GM18870 (cell line): ENCODE measurements around the gene ATRNL1.

Experiments
- ATAC-seq: cut with Tn5 transposase; IDR thresholded peaks from one replicate; pipeline ENCODE4 v1.9.1; 2021; ENCODE audit warnings: moderate library complexity; ENCODE audit not compliant: unreplicated experiment

Gene ATRNL1

GRCh38 chr10:115936926-115937767 lies 844.0 kb downstream of the ATRNL1 start:
- ATAC-seq, result no peak

GRCh38 chr10:115937768-115938056 lies 844.5 kb downstream of the ATRNL1 start:
- no peak for ATAC-seq

DNA sequence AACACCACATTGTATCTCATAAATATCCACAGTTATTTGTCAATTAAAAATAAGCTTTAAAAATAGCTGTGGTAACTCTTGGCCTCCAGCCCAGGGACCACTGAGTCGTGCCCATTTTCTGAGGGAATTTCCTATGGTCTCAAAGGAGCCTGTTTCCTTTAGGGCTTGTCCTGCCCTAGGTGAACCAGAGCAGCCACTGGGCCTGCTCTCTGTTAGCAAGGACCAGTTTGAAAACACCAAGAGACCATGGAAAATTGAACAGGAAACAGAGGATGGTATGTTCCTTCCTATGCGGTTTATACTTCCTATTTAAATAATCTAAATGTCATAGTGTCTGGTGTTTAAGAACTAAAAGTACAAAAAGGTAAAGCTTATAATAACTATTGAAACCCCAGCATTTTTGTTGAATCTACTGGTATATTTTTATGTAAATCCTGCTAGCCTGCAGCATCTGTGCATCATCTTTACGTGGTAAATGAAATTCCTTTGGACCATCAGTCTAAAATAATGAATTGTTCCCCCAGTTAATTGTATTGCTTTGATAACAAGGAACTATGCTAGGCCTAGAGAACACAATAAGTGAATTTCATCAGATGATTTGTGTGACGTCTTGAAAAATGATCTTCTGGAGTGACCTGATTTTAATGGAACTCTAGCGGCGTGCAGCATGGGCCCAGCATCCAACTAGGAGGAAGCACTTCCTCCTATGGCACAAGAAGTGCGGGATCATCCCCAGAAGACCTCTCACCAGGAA lies 846.1 kb downstream of the ATRNL1 start:
- ATAC-seq, result no peak

- no peak for ATAC-seq
Measured at GRCh38 chr10:115941361-115941771, 848.2 kb downstream of the ATRNL1 start.

GRCh38 chr10:115942101-115942500 lies 848.9 kb downstream of the ATRNL1 start:
- ATAC-seq, result no peak

DNA sequence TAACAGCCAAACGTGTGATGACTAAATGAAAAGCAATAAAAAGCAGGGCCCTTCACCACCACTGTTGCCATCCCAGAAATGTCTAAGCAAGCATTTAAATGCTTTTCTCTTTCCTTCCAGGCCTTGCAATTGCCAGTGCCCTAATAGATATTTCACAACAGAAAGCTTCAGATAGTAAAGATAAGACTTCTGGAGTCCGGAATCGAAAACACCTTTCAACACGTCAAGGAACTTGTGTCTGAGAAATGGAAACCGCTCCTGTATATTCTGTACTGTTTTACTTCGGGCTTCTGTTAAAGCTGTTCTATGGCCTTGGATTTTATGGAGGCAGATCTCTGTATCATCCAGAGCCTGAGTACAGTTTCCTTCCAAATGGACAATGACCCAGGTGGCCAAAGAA lies 851.4 kb downstream of the ATRNL1 start:
- no peak for ATAC-seq

DNA sequence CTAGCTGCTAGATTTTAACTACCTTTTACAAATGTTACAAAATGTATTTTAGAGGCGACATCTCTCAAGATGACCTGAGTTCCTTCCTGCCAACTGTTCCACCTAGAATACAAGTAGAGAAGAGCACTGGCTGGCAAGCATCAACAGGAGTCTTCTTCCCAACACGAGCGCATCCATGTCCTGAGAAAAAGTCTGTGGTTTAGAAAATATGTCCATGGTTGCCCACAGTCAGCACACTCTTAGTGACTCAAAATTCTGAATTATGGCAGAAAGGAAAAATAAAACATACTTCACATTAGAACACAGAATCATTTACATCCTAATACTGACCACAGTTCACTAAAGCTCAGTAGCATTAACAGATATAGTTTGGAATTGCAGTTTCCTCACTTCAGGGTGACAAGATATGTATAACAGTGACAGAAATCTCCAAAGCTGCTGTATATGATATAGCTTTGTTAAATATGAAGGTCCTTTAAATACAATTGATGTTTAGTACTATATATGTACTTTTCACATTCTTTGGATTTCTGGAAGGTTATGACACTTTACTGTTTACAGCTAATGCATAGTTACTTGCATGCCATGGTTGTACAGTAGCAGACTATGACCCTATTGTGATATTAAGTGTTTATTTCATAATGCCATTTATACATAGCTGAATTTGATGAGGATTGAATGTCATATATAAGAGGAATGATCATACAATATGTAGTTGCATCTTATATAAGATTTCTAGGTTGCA lies 852.7 kb downstream of the ATRNL1 start:
- ATAC-seq, result no peak

GRCh38 chr10:115947104-115947503 lies 853.9 kb downstream of the ATRNL1 start:
- ATAC-seq, result no peak

- no peak for ATAC-seq
Measured at GRCh38 chr10:115948465-115948864, 855.3 kb downstream of the ATRNL1 start.

DNA sequence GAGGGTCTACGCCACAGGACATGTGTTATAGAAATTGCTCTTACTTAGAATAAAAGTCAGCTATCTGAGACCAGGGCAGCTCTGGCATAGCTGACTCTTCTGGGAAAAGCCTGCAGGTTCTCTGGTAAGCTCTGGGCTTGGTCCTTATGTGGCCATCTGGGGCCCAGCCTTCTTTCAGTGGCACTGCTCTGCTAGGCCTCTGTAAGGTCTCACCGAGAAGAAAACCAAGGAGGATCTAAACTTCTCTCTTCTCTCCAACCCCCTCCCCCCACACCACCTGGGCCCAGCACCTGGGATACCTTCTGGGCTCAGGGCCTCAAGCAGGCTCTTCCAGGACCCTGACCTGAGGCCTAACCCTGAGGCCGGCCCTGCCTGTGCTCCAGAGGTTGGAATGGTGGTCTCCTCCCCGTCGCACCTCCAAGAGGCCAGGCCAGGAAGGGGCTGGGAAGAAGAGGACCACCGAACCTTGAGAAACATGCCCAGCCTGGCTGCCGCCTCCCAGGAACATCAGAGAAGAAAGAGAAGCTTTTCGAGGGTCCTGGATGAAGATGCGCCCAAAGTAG lies 856.2 kb downstream of the ATRNL1 start:
- ATAC-seq, result no peak

- ATAC-seq, result no peak
Measured at GRCh38 chr10:115950320-115950719, 857.2 kb downstream of the ATRNL1 start.

DNA sequence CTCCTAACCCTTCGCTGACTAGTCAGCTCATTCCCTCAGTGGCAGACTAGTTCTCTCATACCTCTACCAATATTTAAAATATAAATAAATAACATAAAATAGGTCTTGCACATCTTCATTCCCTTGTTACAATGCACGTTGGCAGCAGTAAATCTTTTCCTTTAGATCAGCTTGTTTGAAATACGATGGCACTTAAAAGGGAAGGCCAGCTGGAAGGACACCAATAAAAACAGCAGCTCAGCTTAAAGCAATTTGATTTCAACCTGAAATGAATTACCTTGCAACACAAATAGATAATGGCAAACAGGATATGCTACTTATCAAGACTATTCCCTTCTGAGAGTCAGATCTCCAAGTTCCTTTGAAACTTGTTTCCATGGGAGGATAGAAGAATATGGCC lies 858.1 kb downstream of the ATRNL1 start:
- no peak for ATAC-seq

GRCh38 chr10:115953281-115953680 lies 860.1 kb downstream of the ATRNL1 start:
- no peak for ATAC-seq

GRCh38 chr10:115953968-115954367 lies 860.8 kb downstream of the ATRNL1 start:
- ATAC-seq, result no peak

- ATAC-seq, result no peak
Measured at GRCh38 chr10:115956225-115957011, 863.3 kb downstream of the ATRNL1 start.

DNA sequence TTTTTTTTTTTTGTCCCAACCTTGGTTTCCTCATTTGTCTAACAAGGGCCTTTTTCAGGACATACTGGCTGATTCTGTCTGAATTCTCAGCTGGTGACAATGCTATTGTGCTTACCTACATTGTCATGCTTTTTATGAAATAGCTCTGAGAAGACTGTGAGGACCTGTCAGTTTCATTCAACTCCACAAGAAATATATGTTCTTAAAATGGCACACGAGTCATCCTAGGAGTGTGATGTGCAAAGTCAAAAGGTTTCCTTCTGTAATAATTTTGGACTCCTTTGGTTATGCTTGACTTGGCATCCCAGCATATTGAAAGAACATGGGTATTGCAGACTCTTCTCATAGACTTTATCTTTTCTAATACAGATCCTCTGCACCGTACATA lies 863.8 kb downstream of the ATRNL1 start:
- ATAC-seq, result no peak

GRCh38 chr10:115957786-115958442 lies 864.7 kb downstream of the ATRNL1 start:
- ATAC-seq, result no peak

DNA sequence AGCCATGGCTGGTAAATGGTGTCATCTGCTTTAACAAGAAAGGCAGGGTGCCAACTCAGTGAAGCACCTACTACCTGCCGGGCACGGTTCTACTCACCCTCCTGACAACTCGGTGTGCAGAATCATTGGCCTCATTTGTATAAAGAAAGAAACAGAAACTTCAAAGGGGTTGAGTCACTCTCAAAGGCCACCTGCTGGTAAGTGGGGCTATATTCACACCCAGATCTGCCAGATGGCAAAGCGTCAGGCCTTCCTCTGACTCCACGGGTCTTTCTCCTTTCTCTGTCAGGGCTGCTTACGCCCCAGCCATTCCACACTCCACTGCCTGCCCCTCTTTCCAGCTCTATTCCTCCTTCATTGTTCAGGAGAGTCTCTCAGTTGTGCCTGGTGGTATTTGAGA lies 870.7 kb downstream of the ATRNL1 start:
- ATAC-seq, result no peak

- ATAC-seq, result no peak
Measured at GRCh38 chr10:115964827-115965226, 871.7 kb downstream of the ATRNL1 start.

GRCh38 chr10:115965376-115965775 lies 872.2 kb downstream of the ATRNL1 start:
- no peak for ATAC-seq
